ENCODE data around the gene ZNF853. TPM values are rescaled to one million over a fixed set of nuclear protein-coding genes. Genes with fewer than 3 reads are reported as not detected.

ZNF853 gene
- 0.15 and 1.5 TPM in 2 replicates for total RNA-seq

DNA sequence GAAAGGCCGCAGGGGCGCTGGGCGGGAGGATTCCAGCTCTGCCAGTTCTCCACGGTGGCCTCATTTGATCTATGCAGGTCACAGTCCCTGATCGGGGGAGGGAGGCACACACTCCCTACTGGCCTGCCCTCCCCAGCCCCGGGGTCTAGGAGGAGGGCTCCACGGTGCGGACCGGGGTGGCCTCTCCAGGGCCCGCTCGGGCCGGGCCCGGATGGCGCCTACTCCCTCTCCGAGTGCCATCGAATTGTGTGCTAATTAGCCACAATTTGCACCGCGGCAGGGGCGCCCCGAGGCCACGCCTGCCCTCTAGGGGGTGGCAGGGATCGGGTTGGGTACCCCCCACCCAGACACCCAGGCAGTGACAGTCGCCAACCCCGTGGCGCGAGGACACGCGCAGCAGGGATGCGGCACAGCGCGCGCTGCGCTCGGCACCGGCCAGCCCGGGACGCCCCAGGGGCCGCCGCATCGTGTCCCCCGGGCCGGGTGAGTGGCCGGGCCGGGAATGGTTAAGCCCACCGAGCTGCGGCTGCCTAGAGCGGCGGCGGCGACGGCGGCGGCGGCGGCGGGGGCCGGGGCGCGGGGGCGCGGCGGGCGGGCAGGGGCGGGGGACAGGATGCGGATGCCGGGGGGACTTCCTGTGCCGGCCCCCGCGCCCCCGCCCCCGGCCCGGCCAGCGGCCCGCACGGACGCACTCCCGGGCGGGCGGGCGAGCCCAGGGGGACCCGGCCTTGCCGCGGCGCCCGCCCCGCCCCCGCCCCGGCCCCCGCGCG is at the start of gene ZNF853:
Gene ZNF853 (plus strand): TSS at position 658 of the 770 bp plus-strand sequence. CDS start 565 bp downstream, outside the sequence.

DNA sequence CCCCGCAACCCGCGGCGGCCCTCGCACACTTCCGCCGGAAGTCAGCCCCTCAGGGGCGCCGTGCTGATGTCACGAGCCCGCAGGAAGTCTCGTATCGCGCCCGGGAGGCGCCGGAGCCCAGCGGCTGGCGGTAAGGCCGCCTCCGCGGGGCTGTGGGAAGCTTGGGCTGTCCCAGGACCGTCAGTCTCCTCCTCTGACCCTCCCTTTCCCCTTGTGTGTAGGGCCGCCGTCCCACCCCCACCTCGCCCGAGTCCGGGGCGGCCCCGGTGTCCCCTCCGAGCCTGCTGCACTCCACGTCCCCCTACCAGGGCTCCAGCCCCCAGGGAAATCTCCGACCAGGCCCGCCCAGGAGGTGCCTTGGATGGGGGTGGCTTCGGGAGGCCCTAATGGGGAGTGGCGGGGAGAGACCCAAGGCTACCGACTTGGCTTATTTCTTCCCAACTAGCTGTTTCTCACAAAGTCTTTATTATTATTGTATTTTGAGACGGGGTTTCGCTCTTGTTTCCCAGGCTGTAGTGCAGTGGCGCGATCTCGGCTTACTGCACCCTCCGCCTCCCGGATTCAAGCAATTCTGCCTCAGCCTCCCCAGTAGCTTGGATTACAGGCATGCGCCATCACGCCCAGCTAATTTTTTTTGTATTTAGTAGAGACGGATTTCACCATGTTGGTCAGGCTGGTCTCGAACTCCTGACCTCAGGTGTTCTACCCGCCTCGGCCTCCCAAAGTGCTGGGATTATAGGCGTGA is 37.9 kb upstream of the ZNF853 start, which contains the start of gene ZDHHC4:
Gene ZDHHC4 (plus strand): TSS at position 86 of the 745 bp plus-strand sequence. CDS start 3,108 bp downstream, outside the sequence.

DNA sequence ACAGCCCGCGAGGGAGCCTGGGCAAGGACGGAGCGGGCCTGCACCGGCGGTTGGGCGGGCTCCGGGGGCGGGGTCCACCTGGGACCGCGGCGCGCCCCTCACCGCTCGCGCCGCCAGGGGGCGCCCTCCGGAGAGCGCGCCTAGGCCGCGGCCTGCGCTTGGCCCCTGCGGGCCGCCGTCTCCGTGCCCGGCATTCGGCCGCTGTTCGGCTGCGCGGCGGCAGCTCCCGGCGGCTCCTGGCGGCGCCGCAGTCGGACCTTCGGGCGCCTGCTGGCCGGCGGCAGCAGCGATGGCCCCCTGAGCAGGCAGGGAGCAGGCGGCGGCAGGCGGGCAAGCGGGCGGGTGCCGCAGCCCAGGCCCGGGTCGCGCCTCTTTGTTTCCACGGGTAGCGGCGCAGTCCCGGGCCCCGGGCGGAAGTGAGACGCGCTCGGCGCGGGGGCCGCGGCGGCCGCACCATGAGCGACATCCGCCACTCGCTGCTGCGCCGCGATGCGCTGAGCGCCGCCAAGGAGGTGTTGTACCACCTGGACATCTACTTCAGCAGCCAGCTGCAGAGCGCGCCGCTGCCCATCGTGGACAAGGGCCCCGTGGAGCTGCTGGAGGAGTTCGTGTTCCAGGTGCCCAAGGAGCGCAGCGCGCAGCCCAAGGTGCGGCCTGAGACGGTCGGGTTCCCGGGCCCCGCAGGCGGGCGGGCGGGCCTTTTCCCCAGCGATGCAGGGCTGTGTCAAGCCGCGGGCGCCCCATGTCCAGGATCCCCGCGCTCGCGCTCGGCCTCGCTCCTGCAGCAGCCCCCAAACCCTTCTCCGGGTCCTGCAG is 25.4 kb upstream of the ZNF853 start, which contains the start of gene INTS15:
Gene INTS15 (plus strand): TSS at position 193 of the 816 bp plus-strand sequence. CDS start 263 bp downstream, at position 456.

DNA sequence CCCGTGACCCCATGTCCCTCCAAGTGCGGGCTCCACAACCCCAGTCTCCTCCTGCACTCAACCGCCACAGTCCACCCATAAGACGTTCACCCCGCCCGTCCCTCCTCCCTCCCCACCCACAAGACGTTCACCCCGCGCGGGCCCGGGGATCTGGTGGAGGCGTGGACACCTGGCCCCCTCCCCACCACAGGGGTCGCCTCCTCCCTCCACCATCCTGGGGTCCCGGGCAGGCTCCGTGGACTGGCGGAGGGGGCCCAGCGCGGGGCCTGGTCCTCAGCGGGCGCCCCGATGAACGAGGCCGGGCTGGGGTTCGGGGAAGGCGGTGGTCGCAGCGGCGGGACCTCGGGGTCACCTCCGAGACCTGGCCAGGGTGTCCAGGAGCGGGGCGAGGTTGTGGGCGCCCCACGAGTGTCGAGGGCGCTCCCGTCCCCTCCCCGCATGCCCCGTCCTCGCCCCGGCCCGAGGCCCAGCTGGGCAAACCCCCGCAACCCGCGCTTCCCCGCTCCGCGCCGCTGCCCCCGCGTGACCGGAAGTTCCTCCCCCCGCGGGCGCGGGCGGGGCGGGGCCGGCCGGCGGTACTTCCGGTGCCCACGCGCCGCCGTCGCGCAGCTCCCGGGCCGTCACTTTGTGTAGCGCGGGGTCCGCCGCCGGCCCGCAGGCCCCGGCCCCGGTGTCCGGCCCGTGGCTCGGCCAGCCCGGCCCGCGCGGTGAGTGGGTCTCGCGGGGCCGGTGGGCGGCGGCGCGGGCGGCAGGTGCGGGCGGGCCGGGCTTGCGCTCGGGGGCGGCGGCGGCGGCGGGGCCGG is 21.5 kb downstream of the ZNF853 start, which contains the start of gene ZNF316:
Gene ZNF316 (plus strand): TSS at position 578 of the 803 bp plus-strand sequence. CDS start 5,092 bp downstream, outside the sequence.

Other genes starting within 250 kb of the ZNF853 start
- 59.0 and 73.7 TPM in 2 replicates for gene RAC1, start 241.1 kb upstream of the ZNF853 start, total RNA-seq
- gene DAGLB, start 167.7 kb upstream of the ZNF853 start, total RNA-seq: 15.6 and 16.5 TPM in 2 replicates
- gene KDELR2, start 131.5 kb upstream of the ZNF853 start, total RNA-seq: 198 and 213 TPM in 2 replicates
- gene GRID2IP, start 64.1 kb upstream of the ZNF853 start, total RNA-seq: 0.15 TPM in 1 of 2 replicates, not detected in the other
- 59.9 and 77.7 TPM in 2 replicates for gene ZDHHC4, start 38.2 kb upstream of the ZNF853 start, total RNA-seq
- 6.3 and 11.4 TPM in 2 replicates for gene INTS15, start 25.6 kb upstream of the ZNF853 start, total RNA-seq
- 14.1 and 28.6 TPM in 2 replicates for gene ZNF316, start 21.7 kb downstream of the ZNF853 start, total RNA-seq
- 18.9 and 19.6 TPM in 2 replicates for gene ZNF12, start 91.3 kb downstream of the ZNF853 start, total RNA-seq
- gene RSPH10B2, start 138.5 kb downstream of the ZNF853 start, total RNA-seq: under 0.01 and 0.66 TPM in 2 replicates
- 19.0 and 41.2 TPM in 2 replicates for gene CCZ1B, start 210.7 kb downstream of the ZNF853 start, total RNA-seq

All from smooth muscle cell of trachea (primary cell).